Measurements from ENCODE around the gene PDIK1L. TPM values are rescaled to one million over a fixed set of nuclear protein-coding genes. Genes with fewer than 3 reads are reported as not detected.

PDIK1L gene
- total RNA-seq, 4 donors from 2014 or later: 14.0 to 16.7 (median 14.4) TPM

GRCh38 chr1:26145960-26146294, 34.3 kb downstream of the PDIK1L start:
- DNase-seq (ENCODE audit: low spot score in 2 of 2): no peak
- WGBS, 2 donors: 48 to 51% methylated on average over 6 of the region's 6 CpGs
- TF ChIP-seq POLR2A (IDR thresholded peaks at IDR 0.05) (no peak), CTCF (IDR thresholded peaks at IDR 0.05) (no peak)
- intact Hi-C loops (cut with DNase I; ENCODE audit: low total_unique reads): loop anchor here (2.0 kb wide), 1 partner anchor 41 kb away; no protein-coding TSS in a partner anchor
- no peak overlapping the region for H3K4me3 ChIP-seq (ENCODE audit: low read depth, poor library complexity, severe bottlenecking)

DNA sequence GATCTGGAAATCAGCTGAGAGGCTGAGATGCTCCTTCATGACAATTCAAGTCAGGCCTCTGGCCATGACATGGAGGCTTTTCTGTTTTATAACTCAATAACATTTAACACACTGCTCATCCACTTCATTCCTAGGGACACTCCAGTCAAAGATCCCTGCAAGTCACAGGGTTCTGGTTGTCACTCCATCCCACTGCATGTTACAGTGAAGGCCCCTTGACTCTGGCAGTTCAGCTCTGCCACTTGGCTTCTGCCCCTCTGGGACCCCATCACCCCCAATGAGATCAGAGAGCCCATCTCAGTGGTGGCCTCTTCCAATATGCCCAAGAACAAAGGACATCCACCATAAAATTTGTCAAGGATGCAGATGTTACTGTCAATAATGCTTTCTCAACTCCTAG, 37.3 kb downstream of the PDIK1L start:
- peak in 1 of 2 donors; percentile 23 for DNase-seq (ENCODE audit: low spot score in 2 of 2)

DNA sequence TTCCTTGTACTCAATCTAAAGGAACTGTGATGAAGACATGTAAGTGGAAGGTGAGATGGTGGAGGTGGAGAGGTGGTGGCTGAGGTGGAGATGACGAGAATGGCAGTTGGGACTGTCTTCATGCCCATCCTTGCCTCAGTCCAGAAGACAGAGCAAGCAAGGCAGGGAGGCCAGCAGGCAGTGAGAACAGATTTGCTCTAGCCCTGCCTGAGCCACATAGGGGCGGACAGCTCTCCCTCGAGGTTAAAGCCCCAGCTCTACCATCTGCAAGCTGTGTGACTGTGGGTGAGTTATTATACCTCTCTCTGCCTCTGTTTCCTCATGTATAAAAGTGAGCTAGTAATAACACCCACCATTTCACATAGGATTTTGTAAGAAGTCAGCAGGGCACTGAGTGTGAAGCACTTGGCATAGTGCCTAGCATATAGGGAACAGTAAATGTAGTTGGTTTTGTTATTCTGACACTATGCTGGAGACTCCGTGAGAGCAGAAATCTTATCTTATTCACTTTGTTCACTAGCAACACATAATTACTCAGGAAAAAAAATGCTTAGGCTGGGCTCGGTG, 42.4 kb downstream of the PDIK1L start:
- 56 to 63% methylated on average over 5 of the region's 5 CpGs for WGBS, 2 donors
- H3K4me3 ChIP-seq (ENCODE audit: low read depth, poor library complexity, severe bottlenecking): no peak overlapping the region
- TF ChIP-seq POLR2A (IDR thresholded peaks at IDR 0.05) (no peak), CTCF (IDR thresholded peaks at IDR 0.05) (no peak)
- intact Hi-C loops (cut with DNase I; ENCODE audit: low total_unique reads): no loop called here
- peak in 1 of 2 donors; percentile 70 for DNase-seq (ENCODE audit: low spot score in 2 of 2)

More for the DNA sequence above, 37.3 kb downstream of the PDIK1L start:
- TF ChIP-seq CTCF (IDR thresholded peaks at IDR 0.05) (no peak), POLR2A (IDR thresholded peaks at IDR 0.05) (no peak)
- intact Hi-C loops (cut with DNase I; ENCODE audit: low total_unique reads): no loop called here
- H3K4me3 ChIP-seq (ENCODE audit: low read depth, poor library complexity, severe bottlenecking): no peak overlapping the region

GRCh38 chr1:26154750-26155149, 43.1 kb downstream of the PDIK1L start:
- TF ChIP-seq POLR2A (IDR thresholded peaks at IDR 0.05) (no peak), CTCF (IDR thresholded peaks at IDR 0.05) (no peak)
- peak in 1 of 2 donors; percentile 80 for DNase-seq (ENCODE audit: low spot score in 2 of 2)
- 55 to 57% methylated on average over 9 of the region's 9 CpGs for WGBS, 2 donors
- intact Hi-C loops (cut with DNase I; ENCODE audit: low total_unique reads): no loop called here
- no peak overlapping the region for H3K4me3 ChIP-seq (ENCODE audit: low read depth, poor library complexity, severe bottlenecking)

DNA sequence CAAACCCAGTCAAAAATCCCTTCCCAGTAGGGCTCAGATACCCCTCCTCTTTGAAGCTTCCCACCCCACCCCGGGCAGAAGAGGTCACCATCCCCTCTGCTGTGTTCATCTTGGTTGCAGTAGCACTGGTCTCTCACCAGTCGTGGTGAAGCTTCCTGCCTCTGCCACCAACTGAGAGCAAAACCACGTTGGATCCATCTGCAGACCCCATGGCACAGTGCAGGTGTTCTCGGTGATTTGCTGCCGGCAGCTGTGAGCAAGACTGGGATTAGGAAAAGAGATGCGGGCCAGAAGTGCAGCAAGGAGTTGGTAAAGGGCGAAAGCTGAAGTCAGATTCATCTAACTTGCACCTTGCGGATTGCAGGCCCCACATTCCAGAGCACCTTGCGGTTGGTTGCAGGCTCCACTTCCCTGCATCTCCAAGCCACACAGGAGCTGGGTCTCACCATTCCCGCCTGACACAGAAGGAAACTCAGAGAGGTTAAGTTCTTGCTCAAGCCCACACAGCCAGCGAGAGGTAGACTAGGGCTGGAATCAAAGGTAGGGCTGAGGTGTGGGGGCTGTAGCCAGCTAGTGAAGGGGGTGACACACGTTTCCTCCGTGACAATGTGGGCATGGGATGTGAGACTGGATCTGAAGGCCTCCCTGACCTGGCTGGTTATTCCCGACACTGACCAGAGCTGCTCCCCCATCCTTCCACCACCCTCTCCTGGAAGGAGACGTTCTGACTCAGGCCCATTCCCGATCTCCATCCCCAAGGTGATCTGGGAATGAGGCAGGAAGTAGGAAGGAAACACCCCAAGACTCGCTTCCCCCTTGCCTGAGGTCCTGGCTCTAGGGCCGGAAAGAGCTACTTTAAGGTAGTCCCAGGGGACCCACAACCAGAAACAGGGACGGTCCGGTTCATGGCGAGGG, 44.0 kb downstream of the PDIK1L start:
- no peak for TF ChIP-seq POLR2A (IDR thresholded peaks at IDR 0.05)
- no peak for TF ChIP-seq CTCF (IDR thresholded peaks at IDR 0.05)
- peak in 1 of 2 donors; percentile 73 for DNase-seq (ENCODE audit: low spot score in 2 of 2)
- WGBS, 2 donors: 59 to 62% methylated on average over 20 to 21 of the region's 21 CpGs
- intact Hi-C loops (cut with DNase I; ENCODE audit: low total_unique reads): no loop called here
- no peak overlapping the region for H3K4me3 ChIP-seq (ENCODE audit: low read depth, poor library complexity, severe bottlenecking)
